T-cell (primary cell): ENCODE data around the gene TBC1D2. TPM values are rescaled to one million over a fixed set of nuclear protein-coding genes. Genes with fewer than 3 reads are reported as not detected.

Source experiments
- ATAC-seq, 4 experiments: fragments of 200-7000 bp in 3 of 4; fragments of 150-1000 bp in 1 of 4; cut with Tn5 transposase; replicated peaks in 1 of 4; 1 replicate in 3 of 4; 2 replicates in 1 of 4; pipeline ENCODE4 v1.10.0; 2021; ENCODE audit warnings: moderate library complexity in 3 of 4, mild to moderate bottlenecking in 2 of 4, moderate number of reproducible peaks in 1 of 4
- CTCF ChIA-PET, 2 donors: fragments of 300-600 bp; sonication (Branson Sonifier 250); formaldehyde crosslinking; loops; one replicate each; lab custom pipeline; 2022; ENCODE audit warnings: antibody characterized with exemption in 2 of 2; lab: Charles Lee
- POLR2A ChIA-PET, 2 donors: fragments of 300-600 bp; sonication (Branson Sonifier 250); formaldehyde crosslinking; loops; one replicate each; lab custom pipeline; 2022; ENCODE audit warnings: antibody characterized with exemption in 2 of 2; lab: Charles Lee
- DNase-seq, 35 experiments: peaks; one replicate each; pipeline versions ENCODE4 v3.0.0 to v3.0.0-alpha.2; 2013 to 2023
- H3K27ac ChIP-seq: one replicate; pipeline ENCODE4 v1.5.1; 2013; ENCODE audit warnings: low read length
- H3K27me3 ChIP-seq, 2 experiments: replicated peaks in 1 of 2; 1 replicate in 1 of 2; 2 replicates in 1 of 2; pipeline versions ENCODE4 v1.6.1 to v1.7.0; 2013; ENCODE audit warnings: low read length in 1 of 2, mixed read lengths in 1 of 2; ENCODE audit not compliant: control insufficient read depth in 2 of 2, insufficient read depth in 2 of 2; ENCODE audit errors: extremely low read depth in 1 of 2
- H3K36me3 ChIP-seq, 2 donors: 1 replicate in 1 of 2; 2 replicates in 1 of 2; pipeline versions ENCODE4 v1.6.1 to v1.7.0; 2013; ENCODE audit warnings: low read length in 1 of 2; ENCODE audit not compliant: control insufficient read depth in 2 of 2, insufficient read depth in 1 of 2; ENCODE audit errors: extremely low read depth in 1 of 2
- H3K4me1 ChIP-seq, 2 experiments: 1 replicate in 1 of 2; 2 replicates in 1 of 2; pipeline versions ENCODE4 v1.6.1 to v1.7.0; 2013; ENCODE audit warnings: low read length in 2 of 2, mixed read lengths in 1 of 2; ENCODE audit not compliant: insufficient read depth in 2 of 2, control insufficient read depth in 1 of 2; ENCODE audit errors: extremely low read depth in 1 of 2
- H3K4me3 ChIP-seq, 2 donors: 1 replicate in 1 of 2; 2 replicates in 1 of 2; pipeline versions ENCODE4 v1.5.1 to v1.7.0; 2013; ENCODE audit warnings: mild to moderate bottlenecking in 2 of 2, low read length in 1 of 2, moderate library complexity in 1 of 2; ENCODE audit not compliant: control insufficient read depth in 1 of 2; ENCODE audit errors: extremely low read depth in 1 of 2
- H3K9me3 ChIP-seq: 2 replicates; pipeline ENCODE4 v1.7.0; 2013
- H3K27ac Mint-ChIP-seq, 2 donors: one replicate each; pipeline ENCODE4 v1.8.0; 2020 to 2021; ENCODE audit warnings: mild to moderate bottlenecking in 2 of 2, mixed read lengths in 2 of 2
- H3K27me3 Mint-ChIP-seq, 2 donors: one replicate each; pipeline ENCODE4 v1.8.0; 2021 to 2022; ENCODE audit warnings: mixed read lengths in 2 of 2
- H3K36me3 Mint-ChIP-seq: one replicate; pipeline ENCODE4 v1.8.0; 2021; ENCODE audit warnings: mixed read lengths
- H3K4me1 Mint-ChIP-seq, 3 donors: one replicate each; pipeline ENCODE4 v1.8.0; 2020 to 2022; ENCODE audit warnings: mixed read lengths in 3 of 3, mild to moderate bottlenecking in 1 of 3
- H3K4me3 Mint-ChIP-seq, 3 donors: one replicate each; pipeline ENCODE4 v1.8.0; 2020 to 2022; ENCODE audit warnings: mild to moderate bottlenecking in 3 of 3, mixed read lengths in 3 of 3, moderate library complexity in 3 of 3
- H3K9me3 Mint-ChIP-seq, 3 donors: one replicate each; pipeline ENCODE4 v1.8.0; 2020 to 2022; ENCODE audit warnings: mixed read lengths in 3 of 3
- WGBS: methylation state at CpG from one replicate; pipeline ENCODE4 v1.1.5; 2013; ENCODE audit warnings: missing lambda C conversion rate; ENCODE audit not compliant: insufficient coverage; 5-methylcytosine and 5-hydroxymethylcytosine counted together
- total RNA-seq, 35 experiments: library from RNA in 6 of 35; stranded (reverse) in 6 of 35; fragments of 120-200 nt in 1 of 35; gene quantifications; one replicate each; pipeline versions ENCODE4 v1.2.1 to v1.2.4 and lab custom pipeline; 2013 to 2026

TBC1D2 gene
- total RNA-seq, 5 donors from 2014 or later (not counting 1 experiment from before 2014, with no cell fraction given), result 4.5 to 10.7 (median 7.1) TPM

- DNase-seq, result no peak
- WGBS, result 96% methylated on average over 2 of the region's 3 CpGs
- H3K27ac Mint-ChIP-seq, result peak overlapping the region in 1 of 2 donors; percentile 34
- H3K27ac ChIP-seq, result no peak overlapping the region
- H3K27me3 Mint-ChIP-seq, result no peaks in the 10 kb centered on the region
- peaks cover 0 to 28% of the 10 kb centered on the region in 2 experiments for H3K4me1 ChIP-seq
- H3K36me3 ChIP-seq, result peaks cover 0 to 6% of the 10 kb centered on the region in 2 donors
- H3K4me3 Mint-ChIP-seq, result no peak overlapping the region
- no peak for ATAC-seq
- H3K9me3 Mint-ChIP-seq, result no peaks in the 10 kb centered on the region
- POLR2A ChIA-PET, result no interaction called here
- H3K4me3 ChIP-seq, result no peak overlapping the region
- no peaks in the 10 kb centered on the region for H3K27me3 ChIP-seq
- H3K36me3 Mint-ChIP-seq, result peaks cover 4% of the 10 kb centered on the region
- no peaks in the 10 kb centered on the region for H3K9me3 ChIP-seq
- H3K4me1 Mint-ChIP-seq, result peaks cover 43 to 60% (median 59%) of the 10 kb centered on the region in 3 donors
- CTCF ChIA-PET, result no interaction called here
These were observed 82.8 kb downstream of the TBC1D2 start for GRCh38 chr9:98172604-98173003.

GRCh38 chr9:98171176-98171925 lies 84.1 kb downstream of the TBC1D2 start:
- ChIA-PET POLR2A (no interaction called here), CTCF (no interaction called here)
- Histone ChIP-seq H3K36me3 (no peaks in the 10 kb centered on the region), H3K9me3 (no peaks in the 10 kb centered on the region), H3K4me1 (peaks cover 0 to 27% of the 10 kb centered on the region in 2 experiments), H3K4me3 (no peak overlapping the region), H3K27me3 (no peaks in the 10 kb centered on the region), H3K27ac (no peak overlapping the region)
- Mint-ChIP-seq H3K27me3 (no peaks in the 10 kb centered on the region), H3K9me3 (no peaks in the 10 kb centered on the region), H3K27ac (peak overlapping the region; percentile 41 to 63), H3K4me3 (no peak overlapping the region), H3K36me3 (peaks cover 4% of the 10 kb centered on the region), H3K4me1 (peaks cover 42 to 62% (median 55%) of the 10 kb centered on the region in 3 donors)
- DNase-seq, result no peak
- 97% methylated on average over 16 of the region's 16 CpGs for WGBS
- no peak for ATAC-seq

GRCh38 chr9:98168941-98169488 lies 86.4 kb downstream of the TBC1D2 start:
- DNase-seq (peak in 22 of 35 experiments; percentile 6 to 45 (median 22)), ATAC-seq (peak; percentile 52 to 89 (median 82))
- H3K27ac Mint-ChIP-seq, result peak overlapping the region; percentile 90
- no peaks in the 10 kb centered on the region for H3K9me3 ChIP-seq
- H3K4me3 ChIP-seq, result no peak overlapping the region
- peak overlapping the region; percentile 63 for H3K27ac ChIP-seq
- no peaks in the 10 kb centered on the region for H3K27me3 ChIP-seq
- H3K36me3 Mint-ChIP-seq, result peaks cover 4% of the 10 kb centered on the region
- H3K4me1 Mint-ChIP-seq, result peaks cover 43 to 73% (median 68%) of the 10 kb centered on the region in 3 donors
- H3K27me3 Mint-ChIP-seq, result no peaks in the 10 kb centered on the region
- H3K4me3 Mint-ChIP-seq, result peak overlapping the region in 2 of 3 donors; percentile 39 to 49
- no peaks in the 10 kb centered on the region for H3K9me3 Mint-ChIP-seq
- 26% methylated on average over 12 of the region's 15 CpGs for WGBS
- H3K4me1 ChIP-seq, result peaks cover 0 to 36% of the 10 kb centered on the region in 2 experiments
- H3K36me3 ChIP-seq, result no peaks in the 10 kb centered on the region
- CTCF ChIA-PET, result interaction anchor here in 1 of 2 donors (0.6 kb wide), 1 partner anchor 21 kb away, joined by 3 read pairs; no protein-coding TSS in a partner anchor
- POLR2A ChIA-PET, result no interaction called here

GRCh38 chr9:98168153-98168780 lies 87.2 kb downstream of the TBC1D2 start:
- Mint-ChIP-seq H3K4me1 (peaks cover 45 to 77% (median 69%) of the 10 kb centered on the region in 3 donors), H3K27me3 (no peaks in the 10 kb centered on the region), H3K36me3 (no peaks in the 10 kb centered on the region), H3K4me3 (no peak overlapping the region), H3K9me3 (no peaks in the 10 kb centered on the region), H3K27ac (peak overlapping the region in 1 of 2 donors; percentile 52)
- Histone ChIP-seq H3K4me3 (no peak overlapping the region), H3K27ac (peak overlapping the region; percentile 63), H3K27me3 (no peaks in the 10 kb centered on the region), H3K9me3 (no peaks in the 10 kb centered on the region), H3K36me3 (no peaks in the 10 kb centered on the region), H3K4me1 (peaks cover 0 to 44% of the 10 kb centered on the region in 2 experiments)
- ATAC-seq, result no peak
- 71% methylated on average over 2 of the region's 3 CpGs for WGBS
- POLR2A ChIA-PET, result interaction anchor here in 1 of 2 donors (0.5 kb wide), 1 partner anchor 206 kb away, joined by 3 read pairs; no protein-coding TSS in a partner anchor
- CTCF ChIA-PET, result interaction anchor here in 1 of 2 donors (0.6 kb wide), 1 partner anchor 22 kb away, joined by 3 read pairs; no protein-coding TSS in a partner anchor
- no peak for DNase-seq

DNA sequence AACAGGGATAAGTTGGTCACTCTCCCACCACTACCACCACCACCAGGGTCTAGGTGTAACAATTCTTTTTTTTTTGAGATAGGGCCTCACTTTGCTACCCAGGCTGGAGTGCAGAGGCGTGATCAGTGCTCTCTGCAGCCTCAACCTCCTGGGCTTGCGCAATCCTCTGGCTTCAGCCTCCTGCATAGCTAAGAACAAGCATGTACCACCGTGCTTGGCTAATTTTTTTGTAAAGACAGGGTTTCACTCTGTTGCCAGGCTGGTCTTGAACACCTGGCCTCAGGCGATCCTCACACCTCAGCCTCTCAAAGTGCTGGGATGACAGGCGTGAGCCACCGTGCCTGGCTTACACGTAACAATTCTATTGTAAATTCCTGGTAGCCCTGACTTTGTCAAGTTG lies 90.5 kb downstream of the TBC1D2 start:
- ATAC-seq (no peak), DNase-seq (no peak)
- Histone ChIP-seq H3K27me3 (no peaks in the 10 kb centered on the region), H3K27ac (no peak overlapping the region), H3K9me3 (no peaks in the 10 kb centered on the region), H3K36me3 (no peaks in the 10 kb centered on the region), H3K4me3 (no peak overlapping the region), H3K4me1 (peaks cover 0 to 36% of the 10 kb centered on the region in 2 experiments)
- H3K36me3 Mint-ChIP-seq, result no peaks in the 10 kb centered on the region
- H3K9me3 Mint-ChIP-seq, result no peaks in the 10 kb centered on the region
- CTCF ChIA-PET, result no interaction called here
- H3K27ac Mint-ChIP-seq, result peak overlapping the region in 1 of 2 donors; percentile 70
- POLR2A ChIA-PET, result no interaction called here
- no peaks in the 10 kb centered on the region for H3K27me3 Mint-ChIP-seq
- no peak overlapping the region for H3K4me3 Mint-ChIP-seq
- peaks cover 39 to 63% (median 60%) of the 10 kb centered on the region in 3 donors for H3K4me1 Mint-ChIP-seq
- WGBS, result 67% methylated on average over 2 of the region's 7 CpGs

- 96% methylated on average over 12 of the region's 12 CpGs for WGBS
- Mint-ChIP-seq H3K9me3 (no peaks in the 10 kb centered on the region), H3K4me3 (no peak overlapping the region), H3K36me3 (no peaks in the 10 kb centered on the region), H3K27me3 (no peaks in the 10 kb centered on the region), H3K27ac (no peak overlapping the region), H3K4me1 (peaks cover 44 to 58% (median 52%) of the 10 kb centered on the region in 3 donors)
- Histone ChIP-seq H3K27me3 (no peaks in the 10 kb centered on the region), H3K27ac (no peak overlapping the region), H3K36me3 (no peaks in the 10 kb centered on the region), H3K4me1 (peaks cover 0 to 37% of the 10 kb centered on the region in 2 experiments), H3K4me3 (no peak overlapping the region), H3K9me3 (no peaks in the 10 kb centered on the region)
- ATAC-seq (no peak), DNase-seq (no peak)
- ChIA-PET POLR2A (no interaction called here), CTCF (no interaction called here)
These were observed 92.8 kb downstream of the TBC1D2 start for GRCh38 chr9:98162613-98163012.
